PFSK-1 (cell line): ENCODE data around the gene SLC25A51.

ENCODE experiments used
- POLR2AphosphoS5 ChIP-seq: IDR thresholded peaks from 2 replicates; pipeline ENCODE4 v1.6.1; 2012; ENCODE audit warnings: low read depth, mild to moderate bottlenecking, control low read depth, low read length, moderate library complexity
- SIN3A ChIP-seq: IDR thresholded peaks from 2 replicates; pipeline ENCODE4 v1.6.1; 2012; ENCODE audit warnings: mild to moderate bottlenecking, low read length, moderate library complexity, borderline replicate concordance; ENCODE audit not compliant: insufficient read depth
- TAF1 ChIP-seq: IDR thresholded peaks from 2 replicates; pipeline ENCODE4 v1.6.1; 2012; ENCODE audit warnings: low read length, control low read depth, borderline replicate concordance; ENCODE audit not compliant: insufficient read depth
- TF ChIP-seq, protein P1 (sequence below), 2 experiments: IDR thresholded peaks; 2 replicates each; pipeline versions ENCODE4 v1.6.1 to v1.8.0; 2011 to 2012; ENCODE audit warnings: low read depth in 2 of 2, low read length in 2 of 2, control low read depth in 1 of 2, inconsistent platforms in 1 of 2, mild to moderate bottlenecking in 1 of 2, moderate library complexity in 1 of 2; ENCODE audit not compliant: insufficient read depth in 1 of 2

GRCh38 chr9:37916471-37917312 is 12.8 kb upstream of the SLC25A51 start:
- TF ChIP-seq SIN3A (no peak), POLR2AphosphoS5 (no peak), TAF1 (no peak)
- TF ChIP-seq, protein P1, sequence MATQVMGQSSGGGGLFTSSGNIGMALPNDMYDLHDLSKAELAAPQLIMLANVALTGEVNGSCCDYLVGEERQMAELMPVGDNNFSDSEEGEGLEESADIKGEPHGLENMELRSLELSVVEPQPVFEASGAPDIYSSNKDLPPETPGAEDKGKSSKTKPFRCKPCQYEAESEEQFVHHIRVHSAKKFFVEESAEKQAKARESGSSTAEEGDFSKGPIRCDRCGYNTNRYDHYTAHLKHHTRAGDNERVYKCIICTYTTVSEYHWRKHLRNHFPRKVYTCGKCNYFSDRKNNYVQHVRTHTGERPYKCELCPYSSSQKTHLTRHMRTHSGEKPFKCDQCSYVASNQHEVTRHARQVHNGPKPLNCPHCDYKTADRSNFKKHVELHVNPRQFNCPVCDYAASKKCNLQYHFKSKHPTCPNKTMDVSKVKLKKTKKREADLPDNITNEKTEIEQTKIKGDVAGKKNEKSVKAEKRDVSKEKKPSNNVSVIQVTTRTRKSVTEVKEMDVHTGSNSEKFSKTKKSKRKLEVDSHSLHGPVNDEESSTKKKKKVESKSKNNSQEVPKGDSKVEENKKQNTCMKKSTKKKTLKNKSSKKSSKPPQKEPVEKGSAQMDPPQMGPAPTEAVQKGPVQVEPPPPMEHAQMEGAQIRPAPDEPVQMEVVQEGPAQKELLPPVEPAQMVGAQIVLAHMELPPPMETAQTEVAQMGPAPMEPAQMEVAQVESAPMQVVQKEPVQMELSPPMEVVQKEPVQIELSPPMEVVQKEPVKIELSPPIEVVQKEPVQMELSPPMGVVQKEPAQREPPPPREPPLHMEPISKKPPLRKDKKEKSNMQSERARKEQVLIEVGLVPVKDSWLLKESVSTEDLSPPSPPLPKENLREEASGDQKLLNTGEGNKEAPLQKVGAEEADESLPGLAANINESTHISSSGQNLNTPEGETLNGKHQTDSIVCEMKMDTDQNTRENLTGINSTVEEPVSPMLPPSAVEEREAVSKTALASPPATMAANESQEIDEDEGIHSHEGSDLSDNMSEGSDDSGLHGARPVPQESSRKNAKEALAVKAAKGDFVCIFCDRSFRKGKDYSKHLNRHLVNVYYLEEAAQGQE (IDR thresholded peaks at IDR 0.05; ENCODE audit: insufficient read depth in 1 of 2, low read depth in 2 of 2, low read length in 2 of 2) = no peak
